CD14-positive monocyte (primary cell): Measurements from ENCODE around the gene MYO7B. TPM values are rescaled to one million over a fixed set of nuclear protein-coding genes. Genes with fewer than 3 reads are reported as not detected.
A peak's percentile ranks its signal among the peaks of the same experiment; 100 is the strongest.

ENCODE experiments used
- DNase-seq, 3 donors: peaks; one replicate each; pipeline ENCODE4 v3.0.0-alpha.2; 2011 to 2022
- H2AFZ ChIP-seq: 2 replicates; pipeline ENCODE4 v1.6.0; 2012; ENCODE audit warnings: mild to moderate bottlenecking, low read depth, low read length, inconsistent platforms; ENCODE audit not compliant: insufficient read depth, poor library complexity, severe bottlenecking
- H3K27ac ChIP-seq, 2 donors: 1 replicate in 1 of 2; 2 replicates in 1 of 2; pipeline ENCODE4 v1.5.1; 2012 to 2013; ENCODE audit warnings: low read length in 2 of 2, control low read depth in 1 of 2, inconsistent platforms in 1 of 2, low read depth in 1 of 2, mild to moderate bottlenecking in 1 of 2
- H3K27me3 ChIP-seq, 2 donors: one replicate each; pipeline versions ENCODE4 v1.6.0 to v1.6.1; 2011 to 2013; ENCODE audit warnings: low read length in 2 of 2; ENCODE audit not compliant: control insufficient read depth in 2 of 2, insufficient read depth in 2 of 2
- H3K36me3 ChIP-seq, 2 donors: replicated peaks in 1 of 2; 1 replicate in 1 of 2; 2 replicates in 1 of 2; pipeline versions ENCODE4 v1.5.1 to v1.6.1; 2012 to 2013; ENCODE audit warnings: low read length in 2 of 2, control low read depth in 1 of 2, inconsistent platforms in 1 of 2, mild to moderate bottlenecking in 1 of 2; ENCODE audit not compliant: insufficient read depth in 2 of 2, control insufficient read depth in 1 of 2
- H3K4me1 ChIP-seq, 2 donors: 1 replicate in 1 of 2; 2 replicates in 1 of 2; pipeline versions ENCODE4 v1.5.1 to v1.6.1; 2012 to 2013; ENCODE audit warnings: low read length in 2 of 2, control low read depth in 1 of 2, inconsistent platforms in 1 of 2, mild to moderate bottlenecking in 1 of 2, moderate library complexity in 1 of 2; ENCODE audit not compliant: insufficient read depth in 2 of 2, control insufficient read depth in 1 of 2
- H3K4me2 ChIP-seq: replicated peaks from 2 replicates; pipeline ENCODE3; 2012; ENCODE audit warnings: low read length, moderate library complexity, mild to moderate bottlenecking; ENCODE audit not compliant: poor library complexity, severe bottlenecking; ENCODE audit errors: extremely low read depth
- H3K4me3 ChIP-seq, 3 experiments: fragments of 200-600 bp in 1 of 3; sonication (generic) in 1 of 3; replicated peaks in 1 of 3; 1 replicate in 2 of 3; 2 replicates in 1 of 3; pipeline ENCODE4 v1.5.1; 2011 to 2013; ENCODE audit warnings: low read length in 3 of 3, mild to moderate bottlenecking in 3 of 3, control low read depth in 2 of 3, low read depth in 2 of 3, inconsistent platforms in 1 of 3, moderate library complexity in 1 of 3
- H3K79me2 ChIP-seq: 2 replicates; pipeline ENCODE4 v1.6.0; 2012; ENCODE audit warnings: mild to moderate bottlenecking, control low read depth, inconsistent platforms, low read length, moderate library complexity; ENCODE audit not compliant: insufficient read depth
- H3K9ac ChIP-seq: 2 replicates; pipeline ENCODE4 v1.6.0; 2017; ENCODE audit warnings: low read length, mild to moderate bottlenecking; ENCODE audit not compliant: insufficient read depth, poor library complexity, severe bottlenecking
- H3K9me3 ChIP-seq, 2 donors: replicated peaks in 1 of 2; 1 replicate in 1 of 2; 2 replicates in 1 of 2; pipeline versions ENCODE4 v1.5.1 to v1.6.1; 2012 to 2013; ENCODE audit warnings: low read length in 2 of 2, control low read depth in 1 of 2; ENCODE audit not compliant: control insufficient read depth in 1 of 2, insufficient read depth in 1 of 2
- H4K20me1 ChIP-seq: 2 replicates; pipeline ENCODE4 v1.6.0; 2012; ENCODE audit warnings: mild to moderate bottlenecking, low read length, control low read depth, moderate library complexity; ENCODE audit not compliant: insufficient read depth
- H3K27ac Mint-ChIP-seq, 7 donors: one replicate each; pipeline ENCODE4 v1.8.0; 2020; ENCODE audit warnings: mild to moderate bottlenecking in 7 of 7, mixed read lengths in 7 of 7, moderate library complexity in 6 of 7, inconsistent platforms in 2 of 7
- H3K27me3 Mint-ChIP-seq, 3 donors: one replicate each; pipeline ENCODE4 v1.8.0; 2021 to 2022; ENCODE audit warnings: low read depth in 3 of 3, mild to moderate bottlenecking in 3 of 3, mixed read lengths in 3 of 3, moderate library complexity in 3 of 3, inconsistent platforms in 1 of 3
- H3K36me3 Mint-ChIP-seq, 2 donors: one replicate each; pipeline ENCODE4 v1.8.0; 2020; ENCODE audit warnings: mixed read lengths in 2 of 2, inconsistent platforms in 1 of 2, mild to moderate bottlenecking in 1 of 2
- H3K4me1 Mint-ChIP-seq: one replicate; pipeline ENCODE4 v1.8.0; 2020; ENCODE audit warnings: mild to moderate bottlenecking, mixed read lengths
- H3K4me3 Mint-ChIP-seq, 2 donors: one replicate each; pipeline ENCODE4 v1.8.0; 2020; ENCODE audit warnings: mild to moderate bottlenecking in 2 of 2, mixed read lengths in 2 of 2, moderate library complexity in 1 of 2
- H3K9me3 Mint-ChIP-seq, 7 donors: one replicate each; pipeline ENCODE4 v1.8.0; 2020 to 2022; ENCODE audit warnings: mixed read lengths in 7 of 7, mild to moderate bottlenecking in 6 of 7, moderate library complexity in 6 of 7, inconsistent platforms in 2 of 7
- WGBS: methylation state at CpG from one replicate; pipeline ENCODE4 v1.1.5; 2013; ENCODE audit warnings: missing lambda C conversion rate; ENCODE audit not compliant: insufficient coverage; 5-methylcytosine and 5-hydroxymethylcytosine counted together
- intact Hi-C, 2 donors: fragments of 100-400 bp; cut with micrococcal nuclease; formaldehyde crosslinking; loops; one replicate each; pipeline versions ENCODE4 v1.15.0 to v1.15.1; 2023
- polyA plus RNA-seq, 3 donors: library from polyadenylated mRNA; depleted of rRNA in 1 of 3; unstranded in 2 of 3; stranded (reverse) in 1 of 3; fragments of 300-500 nt in 2 of 3; fragments of >200 nt in 1 of 3; fragmentation: Illumina TruSeq in 2 of 3; gene quantifications; 1 replicate in 2 of 3; 2 replicates in 1 of 3; pipeline ENCODE4 v1.2.3, GENCODE V29; 2012 to 2021
- TF ChIP-seq, protein P1 (sequence below): fragments of 200-600 bp; IDR thresholded peaks from one replicate; pipeline ENCODE4 v1.8.0; 2022; ENCODE audit warnings: antibody characterized with exemption, mild to moderate bottlenecking

Gene MYO7B
- polyA plus RNA-seq, 3 donors, result 7.3 to 9.8 (median 9.0) TPM

DNA sequence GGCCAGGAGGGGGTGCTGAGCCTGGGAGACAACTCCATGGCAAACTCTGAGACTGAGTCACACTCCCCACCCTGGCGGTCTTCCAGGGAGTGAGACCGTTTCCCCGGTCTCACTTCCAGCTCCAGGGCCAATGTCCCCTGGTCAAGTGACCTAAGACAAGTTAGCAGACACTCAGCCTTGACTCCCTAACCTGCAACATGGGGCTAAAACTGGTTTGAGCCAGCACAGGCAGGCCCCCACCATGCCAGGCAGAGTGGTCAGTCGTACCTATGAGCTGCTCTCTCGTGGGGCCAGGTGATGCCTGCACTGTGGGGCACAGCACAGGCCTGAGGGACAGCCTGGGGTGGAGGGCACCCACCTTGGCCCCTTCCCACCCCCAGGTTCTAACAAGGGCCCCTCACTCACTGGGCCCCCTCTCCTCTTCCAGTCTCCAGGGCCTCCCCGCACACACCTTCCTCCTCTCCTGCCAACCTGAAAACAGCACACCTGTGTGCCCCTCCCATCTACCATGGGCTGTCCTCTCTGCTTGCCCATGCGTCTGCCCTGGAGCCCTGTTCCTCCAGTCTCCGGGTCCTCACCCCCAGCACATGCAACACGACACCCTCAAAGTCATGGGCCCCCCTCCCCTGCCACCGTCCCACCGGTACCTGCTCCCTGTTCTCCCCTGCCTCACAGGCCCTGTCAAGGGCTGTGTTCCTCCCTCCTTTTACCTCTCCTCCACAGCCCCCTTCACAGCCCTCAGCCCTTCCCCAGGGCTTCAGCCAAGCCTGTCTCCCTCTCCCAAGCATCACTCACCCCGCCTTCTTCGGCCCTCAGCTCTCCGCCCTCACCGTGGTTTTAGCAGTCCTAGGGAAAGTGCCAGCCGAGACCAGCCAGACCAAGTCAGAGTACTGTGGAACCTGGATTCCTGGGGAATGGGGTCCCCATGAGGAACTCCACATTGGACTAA is 112.0 kb downstream of the MYO7B start:
- Mint-ChIP-seq H3K27ac (peak overlapping the region in 1 of 7 donors; percentile 50), H3K36me3 (no peaks in the 10 kb centered on the region), H3K9me3 (no peaks in the 10 kb centered on the region), H3K27me3 (peaks cover 0 to 9% (median 7%) of the 10 kb centered on the region in 3 donors), H3K4me3 (peak overlapping the region in 1 of 2 donors; percentile 55), H3K4me1 (peaks cover 28% of the 10 kb centered on the region)
- Histone ChIP-seq H3K36me3 (no peaks in the 10 kb centered on the region), H4K20me1 (no peaks in the 10 kb centered on the region), H3K27me3 (no peaks in the 10 kb centered on the region), H3K4me3 (no peak overlapping the region), H3K4me1 (peaks cover 17 to 23% of the 10 kb centered on the region in 2 donors), H2AFZ (peak overlapping the region; percentile 77), H3K4me2 (no peak overlapping the region), H3K79me2 (no peaks in the 10 kb centered on the region), H3K9me3 (no peaks in the 10 kb centered on the region), H3K9ac (peak overlapping the region; percentile 45), H3K27ac (no peak overlapping the region)
- WGBS, result 83% methylated on average over 16 of the region's 16 CpGs
- intact Hi-C loops, result loop anchor here (2.0 kb wide), 1 partner anchor 57 kb away; no protein-coding TSS in a partner anchor
- TF ChIP-seq, protein P1, sequence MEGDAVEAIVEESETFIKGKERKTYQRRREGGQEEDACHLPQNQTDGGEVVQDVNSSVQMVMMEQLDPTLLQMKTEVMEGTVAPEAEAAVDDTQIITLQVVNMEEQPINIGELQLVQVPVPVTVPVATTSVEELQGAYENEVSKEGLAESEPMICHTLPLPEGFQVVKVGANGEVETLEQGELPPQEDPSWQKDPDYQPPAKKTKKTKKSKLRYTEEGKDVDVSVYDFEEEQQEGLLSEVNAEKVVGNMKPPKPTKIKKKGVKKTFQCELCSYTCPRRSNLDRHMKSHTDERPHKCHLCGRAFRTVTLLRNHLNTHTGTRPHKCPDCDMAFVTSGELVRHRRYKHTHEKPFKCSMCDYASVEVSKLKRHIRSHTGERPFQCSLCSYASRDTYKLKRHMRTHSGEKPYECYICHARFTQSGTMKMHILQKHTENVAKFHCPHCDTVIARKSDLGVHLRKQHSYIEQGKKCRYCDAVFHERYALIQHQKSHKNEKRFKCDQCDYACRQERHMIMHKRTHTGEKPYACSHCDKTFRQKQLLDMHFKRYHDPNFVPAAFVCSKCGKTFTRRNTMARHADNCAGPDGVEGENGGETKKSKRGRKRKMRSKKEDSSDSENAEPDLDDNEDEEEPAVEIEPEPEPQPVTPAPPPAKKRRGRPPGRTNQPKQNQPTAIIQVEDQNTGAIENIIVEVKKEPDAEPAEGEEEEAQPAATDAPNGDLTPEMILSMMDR, result no peak
- peak in 1 of 3 donors; percentile 23 for DNase-seq

DNA sequence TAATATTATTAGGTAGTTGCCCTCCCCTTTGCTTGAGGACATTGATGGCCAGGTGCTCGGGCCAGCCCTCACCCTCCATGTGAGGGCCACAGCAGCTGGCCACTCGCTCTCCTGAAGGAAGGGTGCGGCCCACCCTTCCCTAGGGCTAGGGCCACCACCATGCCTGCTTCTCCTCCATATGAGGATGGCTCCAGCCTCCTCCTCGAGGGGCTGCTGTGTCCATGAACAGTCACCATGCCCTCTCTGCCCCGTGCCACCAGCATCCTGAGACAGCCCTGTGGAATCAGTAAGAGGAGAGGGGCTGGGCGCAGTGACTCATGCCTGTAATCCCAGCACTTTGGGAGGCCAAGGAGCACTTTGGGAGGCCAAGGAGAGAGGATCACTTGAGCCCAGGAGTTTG is 112.8 kb downstream of the MYO7B start:
- no peaks in the 10 kb centered on the region for H3K27me3 ChIP-seq
- no peak overlapping the region for H3K4me3 ChIP-seq
- no peaks in the 10 kb centered on the region for H3K36me3 ChIP-seq
- no peaks in the 10 kb centered on the region for H3K9me3 Mint-ChIP-seq
- TF ChIP-seq, protein P1, result no peak
- H3K79me2 ChIP-seq, result no peaks in the 10 kb centered on the region
- intact Hi-C loops, result loop anchor here (2.0 kb wide), 1 partner anchor 58 kb away; no protein-coding TSS in a partner anchor
- H3K27me3 Mint-ChIP-seq, result peaks cover 0 to 9% (median 7%) of the 10 kb centered on the region in 3 donors
- no peaks in the 10 kb centered on the region for H3K9me3 ChIP-seq
- H3K4me1 ChIP-seq, result peaks cover 17 to 23% of the 10 kb centered on the region in 2 donors
- H3K27ac ChIP-seq, result no peak overlapping the region
- no peaks in the 10 kb centered on the region for H4K20me1 ChIP-seq
- no peak overlapping the region for H3K9ac ChIP-seq
- no peak overlapping the region for H2AFZ ChIP-seq
- H3K27ac Mint-ChIP-seq, result no peak overlapping the region
- 100% methylated on average over 4 of the region's 6 CpGs for WGBS
- no peak overlapping the region for H3K4me2 ChIP-seq
- no peaks in the 10 kb centered on the region for H3K36me3 Mint-ChIP-seq
- no peak for DNase-seq
- H3K4me1 Mint-ChIP-seq, result peaks cover 29% of the 10 kb centered on the region
- no peak overlapping the region for H3K4me3 Mint-ChIP-seq
